Liver (tissue), 9 donors: ENCODE results near the gene GALNT1. TPM values are rescaled to one million over a fixed set of nuclear protein-coding genes. Genes with fewer than 3 reads are reported as not detected.

ENCODE experiments used
- DNase-seq: peaks from one replicate; pipeline ENCODE4 v3.0.0-alpha.2; 2017; ENCODE audit warnings: low spot score
- H3K27ac ChIP-seq, 2 donors: one replicate each; pipeline ENCODE4 v1.7.0; 2013; ENCODE audit warnings: inconsistent platforms in 2 of 2, low read length in 2 of 2, control low read depth in 1 of 2, low read depth in 1 of 2, mild to moderate bottlenecking in 1 of 2
- H3K27me3 ChIP-seq, 4 donors: one replicate each; pipeline versions ENCODE4 v1.6.1 to v1.7.0; 2013; ENCODE audit warnings: low read length in 3 of 4, inconsistent platforms in 1 of 4, mild to moderate bottlenecking in 1 of 4, moderate library complexity in 1 of 4; ENCODE audit not compliant: control insufficient read depth in 4 of 4, insufficient read depth in 4 of 4
- H3K36me3 ChIP-seq, 4 donors: one replicate each; pipeline versions ENCODE4 v1.6.1 to v1.7.0; 2013; ENCODE audit warnings: low read length in 3 of 4, mild to moderate bottlenecking in 3 of 4, low read depth in 1 of 4, moderate library complexity in 1 of 4; ENCODE audit not compliant: control insufficient read depth in 4 of 4, insufficient read depth in 3 of 4
- H3K4me1 ChIP-seq, 4 donors: one replicate each; pipeline versions ENCODE4 v1.6.1 to v1.7.0; 2013; ENCODE audit warnings: low read length in 3 of 4, mild to moderate bottlenecking in 3 of 4, moderate library complexity in 1 of 4; ENCODE audit not compliant: control insufficient read depth in 4 of 4, insufficient read depth in 4 of 4
- H3K4me3 ChIP-seq, 3 donors: one replicate each; pipeline versions ENCODE4 v1.6.1 to v1.7.0; 2013; ENCODE audit warnings: low read length in 3 of 3, control low read depth in 1 of 3, low read depth in 1 of 3, mild to moderate bottlenecking in 1 of 3
- H3K9ac ChIP-seq, 2 donors: one replicate each; pipeline ENCODE4 v1.7.0; 2013; ENCODE audit warnings: low read length in 2 of 2, mild to moderate bottlenecking in 2 of 2, moderate library complexity in 2 of 2, control low read depth in 1 of 2, low read depth in 1 of 2
- H3K9me3 ChIP-seq, 4 donors: one replicate each; pipeline versions ENCODE4 v1.6.1 to v1.7.0; 2013; ENCODE audit warnings: low read length in 3 of 4; ENCODE audit not compliant: control insufficient read depth in 4 of 4
- CTCF ChIP-seq: fragments of 150-350 bp; IDR thresholded peaks from 2 replicates; pipeline ENCODE4 v1.5.1; 2017; ENCODE audit warnings: improper control_type of control experiment, low read depth, low read length; ENCODE audit not compliant: missing input control
- FOXA1 ChIP-seq: IDR thresholded peaks from 2 replicates; pipeline ENCODE4 v1.6.1; 2016; ENCODE audit warnings: antibody characterized with exemption
- FOXA2 ChIP-seq: IDR thresholded peaks from 2 replicates; pipeline ENCODE4 v1.6.1; 2016; ENCODE audit warnings: antibody characterized with exemption
- GABPA ChIP-seq, 2 donors: IDR thresholded peaks in 1 of 2; conservative IDR thresholded peaks in 1 of 2; 2 replicates each; pipeline ENCODE4 v1.6.1; 2016; ENCODE audit warnings: antibody characterized with exemption in 2 of 2, mild to moderate bottlenecking in 1 of 2, moderate library complexity in 1 of 2
- HNF4A ChIP-seq, 2 donors: conservative IDR thresholded peaks; 2 replicates each; pipeline ENCODE4 v1.6.1; 2016; ENCODE audit warnings: antibody characterized with exemption in 2 of 2, mild to moderate bottlenecking in 2 of 2
- HNF4G ChIP-seq: IDR thresholded peaks from 2 replicates; pipeline ENCODE4 v1.6.1; 2016; ENCODE audit warnings: antibody characterized with exemption
- JUND ChIP-seq, 2 donors: IDR thresholded peaks; 2 replicates each; pipeline ENCODE4 v1.6.1; 2016; ENCODE audit warnings: antibody characterized with exemption in 2 of 2
- NR2F2 ChIP-seq: IDR thresholded peaks from 2 replicates; pipeline ENCODE4 v1.6.1; 2016; ENCODE audit warnings: antibody characterized with exemption
- RAD21 ChIP-seq, 2 donors: IDR thresholded peaks; 2 replicates each; pipeline ENCODE4 v1.6.1; 2016; ENCODE audit warnings: antibody characterized with exemption in 2 of 2, mild to moderate bottlenecking in 2 of 2
- REST ChIP-seq: IDR thresholded peaks from 2 replicates; pipeline ENCODE4 v1.6.1; 2016; ENCODE audit warnings: antibody characterized with exemption, mild to moderate bottlenecking
- RXRA ChIP-seq, 2 donors: IDR thresholded peaks; 2 replicates each; pipeline ENCODE4 v1.6.1; 2017 to 2018; ENCODE audit warnings: antibody characterized with exemption in 2 of 2, mild to moderate bottlenecking in 1 of 2
- SP1 ChIP-seq: IDR thresholded peaks from 2 replicates; pipeline ENCODE4 v1.6.1; 2018; ENCODE audit warnings: antibody characterized with exemption, mild to moderate bottlenecking
- TAF1 ChIP-seq: conservative IDR thresholded peaks from 2 replicates; pipeline ENCODE4 v1.6.1; 2016; ENCODE audit warnings: antibody characterized with exemption, mild to moderate bottlenecking
- YY1 ChIP-seq: IDR thresholded peaks from 2 replicates; pipeline ENCODE4 v1.6.1; 2016; ENCODE audit warnings: antibody characterized with exemption, mild to moderate bottlenecking
- ZBTB33 ChIP-seq: IDR thresholded peaks from 2 replicates; pipeline ENCODE4 v1.6.1; 2016; ENCODE audit warnings: antibody characterized with exemption
- WGBS: extraction: QIAGEN DNeasy Blood & Tissue Kit; methylation state at CpG from one replicate; pipeline ENCODE4 v1.1.7; 2013; 5-methylcytosine and 5-hydroxymethylcytosine counted together
- polyA plus RNA-seq, 2 donors: library from polyadenylated mRNA; stranded (reverse) in 1 of 2; unstranded in 1 of 2; fragments of 200-250 nt in 1 of 2; fragments of >200 nt in 1 of 2; fragmentation: Nextera tagmentation in 1 of 2; extraction: Ambion mirVana in 1 of 2; gene quantifications; one replicate each; pipeline versions ENCODE4 v1.2.1 to v1.2.3, GENCODE V29; 2013 to 2015
- total RNA-seq, 2 donors: library from RNA; depleted of rRNA; stranded (reverse); fragments of >200 nt; gene quantifications; one replicate each; pipeline ENCODE4 v1.2.3, GENCODE V29; 2014
- TF ChIP-seq, protein P1 (sequence below): IDR thresholded peaks from 2 replicates; pipeline ENCODE4 v1.6.1; 2016; ENCODE audit warnings: antibody characterized with exemption
- TF ChIP-seq, protein P2 (sequence below): IDR thresholded peaks from 2 replicates; pipeline ENCODE4 v1.6.1; 2016; ENCODE audit warnings: antibody characterized with exemption
- donor health status: healthy.
- donor health status: healthy.
- donor health status: healthy.
- donor health status: healthy.
- donor health status: healthy.

The GALNT1 gene
- total and polyA plus RNA-seq, 4 donors, result 13.9 to 42.2 (median 26.5) TPM

DNA sequence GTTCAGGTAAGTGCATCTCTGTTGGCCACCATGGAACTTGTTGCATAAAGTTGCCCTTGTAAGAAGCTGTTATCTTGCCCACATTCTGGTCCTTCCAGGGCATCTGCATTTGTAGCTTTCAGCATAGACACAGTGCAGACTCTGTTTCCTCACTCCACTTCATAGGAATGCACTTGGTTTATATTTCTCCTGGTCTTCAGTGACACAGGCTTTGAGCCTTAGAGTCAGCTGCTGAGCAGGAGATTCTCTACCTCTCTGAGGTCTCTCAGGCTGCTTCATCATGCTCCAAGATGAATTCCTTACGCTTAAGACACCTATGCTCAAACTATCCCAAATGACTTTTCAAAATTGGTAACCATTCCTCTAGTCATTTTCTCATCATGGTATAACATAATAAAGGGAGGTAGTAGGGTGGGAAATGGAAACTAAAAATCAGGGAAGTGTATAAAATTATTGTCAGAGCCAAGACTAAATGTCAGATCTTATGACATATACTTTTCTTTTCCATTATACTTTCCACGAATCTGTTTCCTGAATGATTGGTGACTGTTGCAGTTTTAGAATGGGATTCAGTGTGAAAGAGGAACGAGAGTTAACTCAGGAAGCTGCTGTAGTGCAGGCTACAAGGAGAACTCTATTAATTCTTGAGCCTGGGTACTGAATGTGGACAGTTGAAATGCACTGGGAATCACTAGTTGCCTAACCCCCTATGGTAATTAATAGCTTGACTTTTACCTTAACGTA is 72.0 kb downstream of the GALNT1 start:
- Histone ChIP-seq H3K9me3 (peaks cover 0 to 4% (median 0%) of the 10 kb centered on the region in 4 donors), H3K36me3 (peaks cover 0 to 3% (median 0%) of the 10 kb centered on the region in 4 donors), H3K27me3 (no peaks in the 10 kb centered on the region), H3K27ac (no peak overlapping the region), H3K4me1 (no peaks in the 10 kb centered on the region), H3K4me3 (no peak overlapping the region), H3K9ac (no peak overlapping the region)
- TF ChIP-seq NR2F2, result no peak
- TF ChIP-seq TAF1, result no peak
- no peak for TF ChIP-seq HNF4G
- no peak for TF ChIP-seq JUND (IDR thresholded peaks at IDR 0.05)
- no peak for TF ChIP-seq GABPA (IDR thresholded peaks at IDR 0.05 in 1 of 2, conservative IDR thresholded peaks at IDR 0.05 in 1 of 2)
- TF ChIP-seq FOXA2, result no peak
- no peak for TF ChIP-seq CTCF
- TF ChIP-seq SP1, result no peak
- TF ChIP-seq REST, result no peak
- no peak for TF ChIP-seq RAD21 (IDR thresholded peaks at IDR 0.05)
- TF ChIP-seq HNF4A (conservative IDR thresholded peaks at IDR 0.05), result no peak
- TF ChIP-seq, protein P1, sequence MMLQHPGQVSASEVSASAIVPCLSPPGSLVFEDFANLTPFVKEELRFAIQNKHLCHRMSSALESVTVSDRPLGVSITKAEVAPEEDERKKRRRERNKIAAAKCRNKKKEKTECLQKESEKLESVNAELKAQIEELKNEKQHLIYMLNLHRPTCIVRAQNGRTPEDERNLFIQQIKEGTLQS, result no peak
- no peak for TF ChIP-seq RXRA (IDR thresholded peaks at IDR 0.05)
- TF ChIP-seq FOXA1, result no peak
- TF ChIP-seq YY1, result no peak
- TF ChIP-seq, protein P2, sequence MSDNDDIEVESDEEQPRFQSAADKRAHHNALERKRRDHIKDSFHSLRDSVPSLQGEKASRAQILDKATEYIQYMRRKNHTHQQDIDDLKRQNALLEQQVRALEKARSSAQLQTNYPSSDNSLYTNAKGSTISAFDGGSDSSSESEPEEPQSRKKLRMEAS, result no peak
- TF ChIP-seq ZBTB33, result no peak
- no peak for DNase-seq
- 82% methylated on average over 4 of the region's 4 CpGs for WGBS
